GM21526 (cell line): ENCODE measurements around the gene SVIP.

Source experiments
- ATAC-seq: cut with Tn5 transposase; IDR thresholded peaks from one replicate; pipeline ENCODE4 v1.9.1; 2021; ENCODE audit warnings: moderate library complexity; ENCODE audit not compliant: unreplicated experiment, low FRiP score

SVIP gene

GRCh38 chr11:22829231-22830081 is at the start of gene SVIP:
Gene SVIP, minus strand, starts transcription at chr11:22829801. Its CDS starts 53 bp downstream, at chr11:22829748.
- peak; percentile 96 for ATAC-seq

GRCh38 chr11:22878604-22879003 is 49.0 kb upstream of the SVIP start:
- ATAC-seq, result no peak

GRCh38 chr11:22878039-22878438 is 48.4 kb upstream of the SVIP start:
- ATAC-seq, result no peak

GRCh38 chr11:22875869-22876473 is 46.4 kb upstream of the SVIP start:
- ATAC-seq, result peak; percentile 96

GRCh38 chr11:22869325-22869724 is 39.7 kb upstream of the SVIP start:
- no peak for ATAC-seq

- ATAC-seq, result no peak
Observed at GRCh38 chr11:22860241-22860640, 30.6 kb upstream of the SVIP start, which contains the start of gene CCDC179. Gene CCDC179, minus strand, starts transcription at chr11:22860474. Its CDS starts 53 bp downstream, at chr11:22860421.

GRCh38 chr11:22859756-22860155 is 30.2 kb upstream of the SVIP start:
- ATAC-seq, result no peak

GRCh38 chr11:22851477-22851876 is 21.9 kb upstream of the SVIP start:
- ATAC-seq, result no peak

- ATAC-seq, result no peak
Observed at GRCh38 chr11:22846726-22847125, 17.1 kb upstream of the SVIP start.

GRCh38 chr11:22832315-22833015 is 2.9 kb upstream of the SVIP start:
- ATAC-seq, result no peak

GRCh38 chr11:22830082-22830414 is 447 bp upstream of the SVIP start:
- ATAC-seq, result no peak

- no peak for ATAC-seq
Observed at GRCh38 chr11:22828373-22828772, 1.2 kb downstream of the SVIP start.

GRCh38 chr11:22822203-22822602 is 7.4 kb downstream of the SVIP start:
- ATAC-seq, result no peak

- no peak for ATAC-seq
Observed at GRCh38 chr11:22809893-22810292, 19.7 kb downstream of the SVIP start.

GRCh38 chr11:22808571-22809197 is 20.9 kb downstream of the SVIP start:
- ATAC-seq, result peak; percentile 24

GRCh38 chr11:22807855-22808570 is 21.6 kb downstream of the SVIP start:
- peak; percentile 92 for ATAC-seq

GRCh38 chr11:22807391-22807790 is 22.2 kb downstream of the SVIP start:
- ATAC-seq, result no peak

- ATAC-seq, result no peak
Observed at GRCh38 chr11:22802861-22803260, 26.7 kb downstream of the SVIP start.

- no peak for ATAC-seq
Observed at GRCh38 chr11:22800482-22800881, 29.1 kb downstream of the SVIP start.

GRCh38 chr11:22798901-22799300 is 30.7 kb downstream of the SVIP start:
- ATAC-seq, result no peak
